Activated naive CD4-positive, alpha-beta T cell treated with anti-CD3 and anti-CD28 coated beads, Interleukin-2, amount 50 U/mL, for 72 hours (primary cell): ENCODE results near the gene ANKRD13B. TPM values are rescaled to one million over a fixed set of nuclear protein-coding genes. Genes with fewer than 3 reads are reported as not detected.

ENCODE experiments used
- ATAC-seq, 2 donors: fragments of 150-1000 bp; cut with Tn5 transposase; 2 replicates each; pipeline ENCODE4 v1.10.0; 2021; ENCODE audit warnings: mild to moderate bottlenecking in 2 of 2, moderate library complexity in 2 of 2
- DNase-seq, 2 donors: peaks; one replicate each; pipeline ENCODE4 v3.0.0; 2021 to 2022; ENCODE audit warnings: low spot score in 2 of 2
- H3K27ac Mint-ChIP-seq, 2 donors: one replicate each; pipeline ENCODE4 v1.8.0; 2022; ENCODE audit warnings: mild to moderate bottlenecking in 2 of 2, mixed read lengths in 2 of 2
- H3K36me3 Mint-ChIP-seq, 2 donors: one replicate each; pipeline ENCODE4 v1.8.0; 2022; ENCODE audit warnings: mixed read lengths in 2 of 2
- H3K9me3 Mint-ChIP-seq, 2 donors: one replicate each; pipeline ENCODE4 v1.8.0; 2022; ENCODE audit warnings: mixed read lengths in 2 of 2
- total RNA-seq, 2 donors: library from RNA; stranded (reverse); gene quantifications; one replicate each; pipeline ENCODE4 v1.2.3, GENCODE V29; 2022

ANKRD13B gene
- total RNA-seq, 2 donors from 2014 or later, result 8.9 to 25.3 TPM

DNA sequence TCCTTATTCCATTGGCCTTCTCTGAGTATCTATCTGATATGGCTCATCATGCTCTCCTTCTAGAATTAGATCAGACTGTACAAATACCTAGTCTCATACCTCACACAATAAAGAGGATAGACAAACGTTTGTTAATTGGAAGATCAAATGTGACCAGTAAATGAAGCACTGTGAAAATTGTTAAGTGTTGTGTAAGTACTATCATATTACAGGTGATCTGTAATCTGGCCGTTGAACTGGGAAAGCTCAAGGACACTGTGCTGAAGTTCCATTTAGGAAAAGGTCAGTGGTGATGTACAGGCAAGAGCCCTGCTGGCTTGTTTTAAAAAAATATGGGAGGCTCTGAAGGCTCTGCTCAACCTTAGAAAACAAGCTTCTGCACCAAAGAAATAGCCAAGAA lies 68.3 kb downstream of the ANKRD13B start:
- peaks cover 0 to 5% of the 10 kb centered on the region in 2 donors for H3K9me3 Mint-ChIP-seq
- peaks cover 0 to 30% of the 10 kb centered on the region in 2 donors for H3K36me3 Mint-ChIP-seq
- ATAC-seq (no peak), DNase-seq (no peak)
- peak overlapping the region in 1 of 2 donors; percentile 34 for H3K27ac Mint-ChIP-seq

DNA sequence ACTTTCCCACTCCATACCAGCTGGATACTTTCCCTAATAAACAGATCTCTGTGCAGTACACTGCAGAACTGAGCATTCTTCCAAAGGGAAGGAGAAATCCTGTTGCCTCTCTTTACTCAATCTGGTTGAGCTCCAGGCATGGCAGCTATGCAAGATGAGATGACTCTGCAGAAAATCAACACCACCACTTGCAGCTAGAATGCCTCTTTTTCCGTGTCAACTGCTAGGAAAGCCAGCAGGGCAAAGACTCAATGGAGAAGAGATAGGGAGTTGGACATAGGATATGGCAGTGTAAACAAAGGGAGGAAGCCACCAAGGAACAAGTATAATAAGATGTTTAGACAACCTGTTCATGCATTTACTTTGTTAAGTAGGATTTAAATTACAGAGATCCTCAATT lies 70.2 kb downstream of the ANKRD13B start:
- Mint-ChIP-seq H3K36me3 (peaks cover 4 to 44% of the 10 kb centered on the region in 2 donors), H3K27ac (peak overlapping the region in 1 of 2 donors; percentile 26), H3K9me3 (peaks cover 0 to 5% of the 10 kb centered on the region in 2 donors)
- no peak for DNase-seq
- no peak for ATAC-seq

Other genes starting within 250 kb of the ANKRD13B start
- 10 to 100 TPM; 31.6 to 37.9 TPM for gene TAOK1, start 202.8 kb upstream of the ANKRD13B start, total RNA-seq
- 10 to 100 TPM in 1 of 2 donors, 1 to 10 TPM in 1; 5.1 to 10.6 TPM for gene ABHD15, start 26.1 kb upstream of the ANKRD13B start, total RNA-seq
- gene TP53I13, start 24.4 kb upstream of the ANKRD13B start, total RNA-seq, result 10 to 100 TPM; 29.9 to 52.1 TPM
- 10 to 100 TPM; 49.8 to 67.8 TPM for gene GIT1, start 3.5 kb upstream of the ANKRD13B start, total RNA-seq
- gene CORO6, start 29.8 kb downstream of the ANKRD13B start, total RNA-seq, result 10 to 100 TPM; 17.3 to 47.3 TPM